ENCODE results near the gene BPIFB3.

BPIFB3 gene

DNA sequence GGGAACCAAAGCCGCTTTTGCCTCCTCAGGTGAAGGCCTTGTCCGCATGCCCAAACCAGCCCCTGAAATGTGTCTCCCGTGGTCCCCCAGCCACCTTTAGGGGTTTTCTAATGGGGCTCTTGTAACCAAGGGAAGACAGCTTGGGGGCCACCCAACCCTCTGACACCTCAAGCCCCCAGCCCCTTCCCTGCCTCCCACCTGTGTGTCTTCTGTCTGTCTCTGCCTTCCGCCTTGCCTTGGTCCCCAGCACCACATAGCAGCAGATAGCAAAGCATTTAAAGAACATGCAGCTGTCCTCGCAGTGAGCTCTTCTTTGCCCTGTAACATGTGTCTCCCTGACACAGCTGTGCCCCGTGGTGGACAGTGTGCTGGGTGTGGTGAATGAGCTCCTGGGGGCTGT is 9.6 kb downstream of the BPIFB3 start:
- DNase-seq = no peak

DNA sequence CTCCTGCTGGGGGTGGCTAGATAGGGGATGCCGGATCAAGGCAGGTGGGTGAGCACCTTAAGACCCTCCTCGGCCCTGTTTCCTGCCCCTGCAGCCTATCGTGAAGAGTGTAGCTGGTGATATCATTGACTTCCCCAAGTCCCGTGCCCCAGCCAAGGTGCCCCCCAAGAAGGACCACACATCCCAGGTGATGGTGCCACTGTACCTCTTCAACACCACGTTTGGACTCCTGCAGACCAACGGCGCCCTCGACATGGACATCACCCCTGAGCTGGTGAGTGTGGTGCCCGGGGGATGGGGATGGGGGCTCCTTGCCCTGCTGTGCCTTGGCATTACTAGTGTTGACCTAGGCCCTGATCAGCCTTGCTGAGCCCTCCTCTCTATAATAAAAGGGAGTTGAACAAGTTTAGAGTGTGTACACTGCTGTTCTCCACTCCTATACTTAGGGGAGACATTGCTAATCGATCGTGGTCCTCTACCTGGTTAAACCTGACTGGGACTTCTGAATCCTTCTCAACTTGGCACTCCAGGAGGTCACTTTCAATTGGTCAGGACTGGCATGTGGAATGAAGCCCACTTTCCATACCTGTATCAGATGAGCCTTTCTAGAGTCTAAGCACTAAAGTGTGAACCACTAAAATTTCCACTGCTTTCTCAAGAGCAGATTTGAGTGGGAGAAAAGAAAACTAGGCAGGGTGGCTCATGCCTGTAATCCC is 11.0 kb downstream of the BPIFB3 start:
- DNase-seq = no peak

DNA sequence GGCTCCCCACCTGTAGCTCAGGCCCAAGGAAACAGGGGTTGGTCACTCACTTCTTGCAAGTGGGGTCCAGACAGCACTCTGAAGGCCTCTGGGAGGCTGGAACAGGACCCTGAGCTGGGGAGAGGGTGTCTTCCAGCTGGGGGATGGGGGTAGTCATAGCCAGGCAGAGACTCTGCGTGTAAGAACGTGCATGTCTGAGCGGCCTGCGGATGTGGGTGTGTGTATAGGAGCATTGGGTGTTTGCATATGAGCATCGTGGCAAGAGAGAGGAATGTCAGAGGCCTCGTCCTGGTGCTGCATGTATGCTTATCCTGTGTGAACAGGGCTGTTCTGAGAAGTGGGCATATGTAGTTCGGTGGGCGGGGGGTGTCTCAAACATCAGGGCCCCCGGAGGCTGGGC is 12.1 kb downstream of the BPIFB3 start:
- DNase-seq = no peak

DNA sequence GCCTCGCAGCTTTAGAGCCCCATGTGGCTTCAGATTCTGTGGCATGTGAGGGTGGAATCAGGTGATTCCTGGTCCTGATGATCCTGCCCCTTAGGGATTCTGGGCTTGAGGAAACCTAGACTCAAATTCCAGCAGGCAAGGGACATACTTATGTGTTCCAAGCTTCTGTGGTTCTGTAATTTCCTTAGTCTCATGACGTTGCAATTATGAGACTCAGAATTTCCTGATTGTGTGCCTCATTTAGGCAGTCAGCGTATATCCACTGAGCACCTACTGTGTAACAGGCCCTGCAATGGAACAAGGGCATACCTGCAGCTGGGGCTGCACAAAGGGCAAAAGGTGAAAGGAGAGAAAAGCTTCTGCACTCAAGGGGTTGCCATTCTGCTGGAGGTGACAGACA is 14.1 kb downstream of the BPIFB3 start:
- no peak for DNase-seq

DNA sequence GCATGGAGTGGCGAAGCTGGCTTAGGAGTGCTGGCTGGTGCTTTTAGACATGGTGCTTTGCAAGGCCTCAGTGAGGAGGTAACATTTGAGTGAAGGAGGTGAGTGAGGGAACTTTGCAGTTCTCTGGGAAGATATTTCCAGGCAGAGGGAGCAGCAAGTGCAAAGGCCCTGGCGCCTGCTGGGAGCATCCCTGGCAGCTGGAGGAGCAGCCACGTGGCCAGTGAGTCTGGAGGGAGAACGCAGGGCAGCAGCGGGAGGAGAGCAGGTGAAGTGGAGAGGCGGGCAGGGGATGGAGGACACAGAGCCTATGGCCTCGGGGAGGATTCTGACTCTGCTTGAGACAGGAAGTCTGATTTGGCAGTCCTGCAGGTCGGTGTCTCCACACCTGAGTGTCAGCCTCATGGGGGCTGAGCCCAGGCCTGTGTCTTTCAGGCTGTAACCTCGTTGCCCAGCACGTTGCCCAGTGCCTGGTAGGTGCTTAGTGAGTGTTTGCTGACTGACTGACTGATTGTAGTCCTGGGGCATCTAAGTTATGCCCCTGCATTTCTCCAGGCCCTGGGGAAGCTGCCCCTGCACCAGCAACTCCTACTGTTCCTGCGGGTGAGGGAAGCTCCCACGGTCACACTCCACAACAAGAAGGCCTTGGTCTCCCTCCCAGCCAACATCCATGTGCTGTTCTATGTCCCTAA is 14.7 kb downstream of the BPIFB3 start:
- DNase-seq = no peak

DNA sequence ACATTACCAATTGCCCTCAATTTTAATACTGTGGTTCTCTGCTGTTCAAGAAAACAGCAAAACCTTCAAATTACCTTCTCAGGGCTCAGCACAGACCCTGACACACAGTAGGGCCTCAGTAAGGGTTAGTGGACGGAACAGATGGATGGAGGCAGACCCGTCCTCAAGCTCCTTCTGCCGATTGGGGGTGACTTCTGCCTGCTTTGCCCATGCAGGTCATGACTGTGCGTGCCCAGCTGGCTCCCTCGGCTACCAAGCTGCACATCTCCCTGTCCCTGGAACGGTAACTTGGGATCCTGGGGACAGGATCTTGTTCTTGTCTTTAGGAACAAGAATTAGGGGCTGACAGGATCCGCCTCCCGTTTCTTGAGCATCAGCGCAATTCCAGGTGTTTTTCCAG is 16.0 kb downstream of the BPIFB3 start:
- DNase-seq = no peak

DNA sequence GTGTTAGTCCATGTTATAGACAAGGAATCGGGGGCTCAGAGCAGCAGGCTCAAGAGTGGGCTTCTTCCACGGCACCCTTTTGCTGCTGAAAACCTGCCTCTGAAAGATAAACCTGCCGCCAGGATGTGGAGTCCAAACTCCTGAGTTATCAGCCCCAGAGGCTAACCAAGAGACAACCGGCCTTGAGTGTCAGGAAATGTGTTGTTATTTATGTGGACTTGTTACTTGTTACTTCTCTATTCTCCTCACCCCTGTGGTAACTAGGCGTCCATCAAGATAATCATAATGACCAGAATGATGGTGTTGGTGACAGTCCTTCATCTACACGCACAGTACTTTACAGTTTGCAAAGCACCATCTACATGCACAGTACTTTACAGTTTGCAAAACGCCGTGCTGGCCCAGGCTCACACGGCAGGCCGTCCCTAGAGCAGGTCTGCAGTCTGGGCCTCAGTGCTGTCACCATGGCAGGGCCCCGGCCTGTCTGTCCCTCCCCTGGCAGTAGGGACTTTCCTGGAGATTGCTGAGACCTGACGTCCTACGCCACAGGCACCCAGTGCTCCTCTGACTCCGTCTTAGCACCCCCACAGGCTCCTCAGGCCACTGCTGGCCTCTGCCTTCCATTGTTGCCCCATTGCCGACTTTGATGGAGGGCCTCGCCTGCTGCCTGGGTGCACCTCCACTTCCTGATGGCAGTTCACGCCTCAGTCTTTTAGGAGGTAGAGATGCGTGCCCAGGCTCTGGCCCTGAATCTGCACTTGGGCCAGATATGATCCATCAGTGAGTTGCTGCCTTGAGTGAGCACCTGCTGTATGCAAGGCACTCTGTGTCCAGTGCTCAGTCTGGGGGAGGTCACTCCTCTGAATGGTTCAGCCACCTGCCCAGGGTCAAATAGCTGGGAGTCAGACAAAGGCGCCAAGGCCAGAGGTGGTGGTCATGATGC is 16.7 kb downstream of the BPIFB3 start:
- no peak for DNase-seq

DNA sequence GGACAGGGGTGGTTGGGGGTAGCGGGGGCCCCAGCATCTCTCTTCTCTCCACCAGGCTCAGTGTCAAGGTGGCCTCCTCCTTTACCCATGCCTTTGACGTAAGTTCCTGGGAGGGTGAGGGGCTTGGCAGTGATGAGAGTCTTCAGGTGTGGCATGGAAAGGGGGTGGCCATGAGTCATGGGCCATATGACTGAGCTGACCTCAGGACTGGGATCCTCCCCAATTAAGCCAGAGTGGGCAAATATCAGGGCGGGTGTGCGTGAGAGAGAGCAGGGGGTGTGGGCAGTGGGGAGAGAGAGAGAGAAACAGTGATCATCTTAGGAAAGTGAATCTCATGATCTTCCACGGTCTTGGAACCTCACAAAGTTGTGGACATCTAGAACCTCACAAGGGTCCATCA is 17.5 kb downstream of the BPIFB3 start:
- DNase-seq = no peak

DNA sequence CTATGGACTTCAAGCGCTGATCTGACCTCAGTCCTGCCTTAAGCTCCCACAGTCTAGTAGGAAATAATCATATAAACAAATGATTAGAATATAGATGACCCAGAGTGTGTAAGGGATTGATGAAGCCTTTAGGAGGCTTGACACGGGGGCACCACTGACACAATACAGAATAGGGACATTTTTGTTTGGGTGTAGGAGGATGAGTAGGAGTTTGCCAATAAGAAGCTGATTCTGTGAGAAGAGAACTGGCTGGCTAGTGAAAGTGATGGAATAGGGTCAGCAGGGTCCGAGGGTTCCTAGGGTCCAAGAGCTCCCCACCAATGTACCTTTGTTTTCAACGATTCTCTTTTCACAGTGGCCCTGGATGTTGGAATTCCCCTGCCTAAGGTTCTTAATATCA is 18.7 kb downstream of the BPIFB3 start:
- DNase-seq = no peak

DNA sequence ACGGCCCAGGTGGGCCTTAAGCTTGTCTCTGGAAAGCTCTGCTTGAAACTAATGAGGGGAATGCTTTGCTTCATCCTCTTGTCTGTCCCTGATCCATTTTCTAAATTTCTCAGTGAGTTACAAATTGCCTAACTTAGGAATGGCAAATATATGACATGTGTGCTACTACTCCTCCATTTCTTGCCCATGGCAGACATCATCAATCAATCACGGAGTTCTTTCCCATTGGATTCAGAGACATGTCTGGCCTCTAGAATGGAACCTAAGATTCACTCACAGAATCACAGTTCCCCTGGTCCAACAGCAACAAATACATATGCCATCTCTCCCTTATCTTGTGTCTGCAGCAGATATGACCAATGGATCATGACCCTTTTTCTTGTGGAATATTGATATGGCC is 19.1 kb downstream of the BPIFB3 start:
- DNase-seq = no peak

DNA sequence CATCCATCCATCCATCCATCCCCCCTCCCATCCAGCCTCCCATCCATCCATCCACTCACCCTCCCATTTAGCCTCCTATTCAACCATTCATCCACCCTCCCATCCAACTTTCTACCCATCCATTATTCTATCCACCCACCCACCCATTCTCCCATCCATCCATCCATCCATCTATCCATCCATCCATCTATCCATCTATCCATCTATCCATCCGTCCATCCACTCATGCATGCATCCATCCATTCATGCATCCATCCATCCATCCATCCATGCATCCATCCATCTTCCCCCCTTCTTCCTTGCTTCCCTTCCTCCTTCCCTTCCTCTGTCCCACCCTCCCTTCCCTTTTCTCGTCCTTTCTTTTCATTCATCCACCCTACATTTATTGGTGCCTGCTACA is 21.0 kb downstream of the BPIFB3 start:
- DNase-seq = no peak

DNA sequence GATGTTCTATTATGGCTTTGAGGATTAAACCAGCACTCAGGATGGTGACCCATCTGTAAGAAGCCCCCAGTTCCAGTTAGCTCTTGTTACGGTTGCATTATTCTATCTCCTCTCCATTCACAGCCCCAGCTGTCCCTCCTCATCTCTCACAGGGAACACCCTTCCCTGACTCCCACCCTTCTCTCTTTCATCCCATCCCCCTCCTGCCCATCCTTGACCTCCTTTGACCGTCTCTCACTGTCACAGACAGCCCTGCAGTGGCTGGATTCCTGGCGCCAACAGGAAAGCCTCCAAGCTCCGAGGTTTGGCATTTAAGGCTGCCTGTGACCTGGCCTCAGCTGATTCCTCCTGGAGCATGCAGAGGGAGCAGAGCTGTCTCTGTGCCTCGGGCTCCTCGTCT is 21.6 kb downstream of the BPIFB3 start:
- DNase-seq = no peak

DNA sequence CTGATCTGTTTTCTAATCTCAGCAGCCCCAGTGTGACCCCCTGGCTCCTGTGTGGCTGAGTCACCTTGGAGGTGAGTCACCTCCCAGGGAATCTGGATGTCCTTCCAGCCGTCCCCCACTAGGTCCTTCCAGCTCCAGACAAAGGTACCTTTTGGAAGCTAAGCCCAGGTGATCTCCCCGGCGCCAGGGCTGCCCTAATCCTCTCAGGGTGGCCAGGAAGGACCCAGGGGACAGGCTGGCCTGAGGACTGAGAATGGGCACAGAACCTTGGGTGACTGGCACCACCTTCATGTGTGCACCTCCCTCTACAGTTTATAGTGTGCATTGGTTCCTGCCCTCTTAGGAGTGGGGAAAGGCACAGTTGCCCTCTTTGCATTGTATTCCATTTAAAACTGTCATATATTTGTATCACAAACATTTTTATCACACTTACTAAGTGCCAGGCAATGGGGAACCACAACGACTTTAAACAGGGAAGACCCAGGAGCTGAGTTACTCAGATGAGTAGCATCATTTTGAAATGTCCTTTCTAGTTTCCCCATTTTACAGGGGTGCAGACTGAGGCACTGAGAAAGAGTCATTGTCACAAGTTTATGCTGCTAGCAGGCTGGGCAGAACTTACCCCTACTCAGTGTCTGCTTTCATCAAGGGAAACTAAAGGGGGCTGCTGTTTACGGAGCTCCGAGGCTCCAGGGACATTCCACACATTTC is 23.1 kb downstream of the BPIFB3 start:
- no peak for DNase-seq

DNA sequence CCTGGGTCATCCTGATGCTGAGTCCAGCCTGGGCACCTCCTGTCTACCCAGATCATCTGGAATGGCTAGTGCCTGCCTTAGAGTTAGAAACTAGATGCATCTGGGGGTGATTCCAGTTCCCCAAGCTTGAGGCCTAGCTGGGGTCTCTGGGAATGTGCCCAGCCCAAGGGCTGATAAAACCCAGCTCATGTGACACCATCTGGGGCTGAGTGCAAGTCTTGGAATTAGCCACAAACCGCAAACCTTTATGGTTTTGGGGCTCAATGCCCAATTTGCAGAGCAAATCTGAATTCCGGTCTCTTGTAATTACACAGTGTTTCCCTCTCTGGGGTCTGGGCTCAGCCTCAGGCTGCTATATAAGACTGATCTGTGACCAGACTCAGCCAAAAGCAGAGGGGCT is 25.6 kb downstream of the BPIFB3 start, which contains the start of gene BPIFB4:
BPIFB4 (plus strand) TSS at position 385 of the 400 bp plus-strand sequence. CDS start 1,884 bp downstream, outside the sequence.
- no peak for DNase-seq

DNA sequence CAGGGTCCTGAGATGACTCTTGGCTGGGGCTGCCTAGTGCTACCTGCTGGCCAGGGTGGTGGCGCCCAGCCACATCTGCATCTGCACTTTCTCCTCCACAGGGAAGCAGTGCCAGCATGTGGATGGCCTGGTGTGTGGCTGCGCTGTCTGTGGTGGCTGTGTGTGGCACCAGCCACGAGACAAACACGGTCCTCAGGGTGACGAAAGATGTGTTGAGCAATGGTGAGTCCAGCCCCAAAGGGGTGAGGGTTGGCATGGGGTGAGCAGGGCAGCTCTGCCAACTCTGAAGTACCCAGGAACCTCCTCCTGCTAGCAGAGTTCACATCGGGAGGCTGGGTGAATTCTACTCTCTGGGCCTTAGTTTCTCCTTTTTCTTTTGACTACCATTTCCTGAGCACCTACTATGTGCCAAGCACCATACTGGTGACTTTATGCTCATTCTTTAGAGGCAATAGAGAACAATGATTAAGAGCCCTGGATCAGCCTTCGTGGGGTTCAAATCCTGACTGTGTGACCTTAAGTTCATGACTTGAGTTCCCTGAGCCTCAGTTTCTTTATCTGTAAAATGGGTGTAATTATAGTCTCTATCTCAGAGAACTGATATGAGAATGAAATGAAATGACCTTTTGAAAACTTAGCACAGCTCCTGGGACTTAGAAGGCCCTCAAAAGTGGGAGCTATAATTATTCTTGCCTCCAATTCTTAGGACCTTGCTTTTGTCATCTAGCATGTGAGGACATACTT is 27.9 kb downstream of the BPIFB3 start:
- DNase-seq = no peak

DNA sequence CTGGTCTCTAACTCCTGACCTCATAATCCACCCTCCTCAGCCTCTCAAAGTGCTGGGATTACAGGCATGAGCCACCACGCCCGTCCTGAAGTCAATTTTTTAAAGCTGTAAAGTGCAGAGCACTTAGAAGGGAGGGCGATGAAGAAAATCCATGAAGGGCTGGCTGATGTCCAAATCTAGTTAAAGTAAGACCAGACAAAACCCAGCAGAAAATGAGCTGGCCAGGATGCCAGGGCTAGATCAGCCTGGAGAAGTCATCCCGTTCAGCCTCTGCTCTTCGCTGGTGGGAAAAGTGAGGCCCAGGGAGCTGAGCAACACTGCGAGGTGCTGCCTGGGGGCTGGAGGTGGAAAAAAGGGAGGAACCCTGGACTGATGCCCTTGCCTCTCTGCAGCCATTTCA is 28.8 kb downstream of the BPIFB3 start:
- DNase-seq = no peak

DNA sequence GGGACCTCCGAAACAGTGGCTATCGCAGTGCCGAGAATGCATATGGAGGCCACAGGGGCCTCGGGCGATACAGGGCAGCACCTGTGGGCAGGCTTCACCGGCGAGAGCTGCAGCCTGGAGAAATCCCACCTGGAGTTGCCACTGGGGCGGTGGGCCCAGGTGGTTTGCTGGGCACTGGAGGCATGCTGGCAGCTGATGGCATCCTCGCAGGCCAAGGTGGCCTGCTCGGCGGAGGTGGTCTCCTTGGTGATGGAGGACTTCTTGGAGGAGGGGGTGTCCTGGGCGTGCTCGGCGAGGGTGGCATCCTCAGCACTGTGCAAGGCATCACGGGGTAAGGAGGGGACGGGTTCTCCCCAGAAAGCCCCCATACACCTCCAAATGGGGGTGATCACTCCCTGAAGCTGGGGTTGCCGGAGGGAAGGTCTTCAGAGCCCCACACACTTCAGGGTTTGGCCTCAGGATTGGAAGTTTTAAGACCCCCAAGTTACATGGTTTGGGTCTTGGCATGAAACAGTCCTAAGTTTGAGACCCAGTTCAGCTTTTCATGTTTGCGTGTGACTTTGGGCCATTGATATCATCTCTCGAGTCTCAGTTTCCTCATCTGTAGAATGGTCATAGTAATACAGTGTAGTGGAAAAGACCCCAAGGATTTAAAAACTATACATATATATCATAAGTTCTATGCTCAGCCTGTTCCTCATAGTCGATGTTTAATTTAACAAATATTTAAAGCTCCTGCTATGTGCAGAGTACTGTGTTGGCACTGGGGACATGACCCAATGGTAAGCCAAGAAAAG is 30.0 kb downstream of the BPIFB3 start:
- DNase-seq = no peak

DNA sequence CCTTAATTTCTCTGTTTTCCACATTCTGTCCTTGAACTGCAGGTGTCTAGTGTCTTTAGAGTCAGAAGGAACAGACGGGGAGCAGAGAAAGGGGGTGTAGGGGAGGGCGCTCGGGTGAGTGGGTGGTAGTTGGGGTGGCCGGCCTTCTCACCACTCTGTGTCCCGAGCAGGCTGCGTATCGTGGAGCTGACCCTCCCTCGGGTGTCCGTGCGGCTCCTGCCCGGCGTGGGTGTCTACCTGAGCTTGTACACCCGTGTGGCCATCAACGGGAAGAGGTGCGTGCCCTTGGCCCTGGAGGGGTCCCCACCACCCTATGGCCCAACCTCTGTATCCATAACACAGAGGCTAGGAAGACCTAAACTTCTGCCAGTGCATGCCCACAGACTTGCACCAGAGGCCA is 31.0 kb downstream of the BPIFB3 start:
- no peak for DNase-seq

DNA sequence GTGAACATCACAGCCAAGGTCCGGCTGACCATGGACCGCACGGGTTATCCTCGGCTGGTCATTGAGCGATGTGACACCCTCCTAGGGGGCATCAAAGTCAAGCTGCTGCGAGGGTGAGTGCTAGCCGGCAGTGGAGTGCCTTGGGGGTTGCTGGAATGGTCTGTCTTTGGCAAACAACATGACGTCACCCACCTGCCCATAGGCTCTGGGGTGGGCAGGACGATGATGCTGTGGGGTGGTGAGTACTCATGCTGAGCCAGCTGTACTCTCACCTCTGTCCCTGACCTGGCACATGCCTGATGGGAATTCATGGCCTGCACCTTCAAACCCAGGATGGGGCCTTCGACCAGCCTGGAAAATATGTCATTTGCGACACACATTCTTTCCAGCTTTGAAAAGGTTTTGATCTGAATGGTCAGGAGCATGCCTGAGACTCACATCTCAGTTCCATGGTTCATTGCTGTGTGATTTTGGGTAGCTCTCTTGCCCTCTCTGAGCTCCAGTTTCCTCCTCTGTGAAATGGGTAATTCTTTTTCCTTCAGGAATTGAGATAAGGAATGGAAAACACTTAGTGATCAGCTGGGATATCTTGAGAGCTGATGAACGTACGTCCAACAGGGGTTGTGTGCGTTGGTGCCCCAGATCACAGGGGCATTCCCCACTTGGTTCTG is 32.5 kb downstream of the BPIFB3 start:
- no peak for DNase-seq

DNA sequence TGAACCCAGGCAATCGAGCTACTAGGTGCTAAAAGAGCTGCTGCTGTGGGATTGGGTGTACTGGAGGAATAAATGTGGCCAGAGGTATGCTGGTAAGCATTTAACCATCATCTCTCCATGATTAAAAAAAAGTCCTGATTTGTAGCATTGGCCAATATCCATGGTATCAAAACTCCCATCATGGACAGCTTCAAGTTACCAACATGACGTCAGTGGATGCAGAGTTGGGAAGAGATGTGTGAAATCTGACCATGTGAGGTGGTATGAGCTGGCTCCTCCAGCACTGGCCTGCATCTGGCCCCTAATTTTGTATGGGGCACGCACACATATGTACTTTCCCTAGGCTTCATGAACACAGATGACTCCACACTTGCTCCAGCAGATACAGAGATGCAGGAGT is 37.4 kb downstream of the BPIFB3 start:
- DNase-seq = no peak

DNA sequence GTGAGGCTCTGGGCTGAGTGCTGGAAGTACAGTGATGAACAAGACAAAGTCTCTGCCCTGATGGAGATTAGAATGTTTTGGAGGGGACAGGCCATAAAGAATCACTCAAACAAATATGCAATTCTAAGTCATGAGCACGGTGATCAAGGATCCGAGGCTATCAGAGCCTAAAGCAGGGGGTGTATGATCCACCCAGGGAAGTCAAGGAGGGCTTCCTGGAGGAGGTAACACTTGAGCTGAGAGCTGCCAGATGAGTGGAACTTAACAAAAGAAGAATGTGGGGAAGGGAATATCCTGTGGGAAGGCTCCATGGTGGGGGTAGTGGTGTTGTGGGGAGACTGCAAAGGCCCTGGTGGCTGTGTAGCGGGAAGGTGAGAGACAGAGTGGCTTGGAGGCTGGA is 38.0 kb downstream of the BPIFB3 start:
- no peak for DNase-seq

Measured in stimulated activated CD4-positive, alpha-beta T cell treated with anti-CD3 and anti-CD28 coated beads, Interleukin-4, amount 100 ng/mL, for 1 hour (primary cell).